ENCODE measurements around the gene MLYCD.

MLYCD gene

DNA sequence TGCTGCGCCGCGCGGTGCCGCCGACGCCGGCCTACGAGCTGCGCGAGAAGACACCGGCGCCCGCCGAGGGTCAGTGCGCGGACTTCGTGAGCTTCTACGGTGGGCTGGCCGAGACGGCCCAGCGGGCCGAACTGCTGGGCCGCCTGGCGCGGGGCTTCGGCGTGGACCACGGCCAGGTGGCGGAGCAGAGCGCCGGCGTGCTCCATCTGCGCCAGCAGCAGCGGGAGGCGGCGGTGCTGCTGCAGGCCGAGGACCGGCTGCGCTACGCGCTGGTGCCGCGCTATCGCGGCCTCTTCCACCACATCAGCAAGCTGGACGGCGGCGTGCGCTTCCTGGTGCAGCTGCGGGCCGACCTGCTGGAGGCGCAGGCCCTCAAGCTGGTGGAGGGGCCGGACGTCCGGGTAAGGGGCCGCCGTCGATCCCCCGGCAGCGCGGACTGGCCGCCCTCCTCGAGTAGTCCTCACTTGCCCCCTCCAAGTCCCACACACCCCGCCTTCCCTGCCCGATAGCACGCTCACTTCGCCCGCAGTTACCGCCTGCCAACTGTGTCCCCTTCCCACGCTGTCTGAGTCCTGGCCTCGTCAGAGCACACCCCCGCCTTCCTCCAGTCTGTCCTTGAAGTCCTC, 470 bp downstream of the MLYCD start:
- DNase-seq (ENCODE audit: low spot score) = peak; percentile 46

DNA sequence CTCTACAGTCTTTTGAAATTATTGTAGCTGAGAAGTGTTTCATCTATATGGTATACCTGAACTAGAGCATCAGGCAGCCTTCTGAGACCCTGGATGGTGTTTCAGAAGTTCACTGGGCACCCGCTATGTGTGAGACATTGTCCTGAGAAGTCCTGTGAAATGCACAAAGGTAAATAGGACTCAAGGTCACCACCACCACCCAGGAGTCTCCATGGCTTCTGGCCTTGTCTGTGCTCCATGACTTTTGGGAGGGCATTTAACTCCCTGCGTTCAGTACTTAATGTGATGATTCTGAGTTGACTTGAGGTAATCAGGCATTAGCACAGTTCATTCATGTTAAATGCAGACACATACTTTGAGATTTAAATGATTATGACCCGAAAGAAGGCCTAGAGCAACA, 1.1 kb downstream of the MLYCD start:
- no peak for DNase-seq (ENCODE audit: low spot score)

DNA sequence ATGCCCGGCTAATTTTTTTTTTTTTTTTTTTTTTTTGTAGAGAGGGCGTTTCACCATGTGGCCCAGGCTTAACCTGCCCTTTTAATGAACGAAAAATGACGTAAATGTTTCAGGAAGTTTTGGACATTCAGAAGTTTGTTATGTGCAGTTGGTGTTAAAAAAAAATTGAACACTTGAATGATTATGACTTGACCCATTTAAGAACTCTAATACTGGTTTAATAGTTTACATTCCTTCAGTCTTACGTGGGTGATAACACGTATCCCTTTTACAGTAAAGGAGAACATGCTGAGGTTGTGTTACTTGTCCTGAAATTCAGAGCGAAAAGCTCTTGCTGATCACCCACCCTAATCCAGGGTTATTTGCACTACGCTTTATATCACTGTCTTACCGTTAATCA, 1.7 kb downstream of the MLYCD start:
- no peak for DNase-seq (ENCODE audit: low spot score)

DNA sequence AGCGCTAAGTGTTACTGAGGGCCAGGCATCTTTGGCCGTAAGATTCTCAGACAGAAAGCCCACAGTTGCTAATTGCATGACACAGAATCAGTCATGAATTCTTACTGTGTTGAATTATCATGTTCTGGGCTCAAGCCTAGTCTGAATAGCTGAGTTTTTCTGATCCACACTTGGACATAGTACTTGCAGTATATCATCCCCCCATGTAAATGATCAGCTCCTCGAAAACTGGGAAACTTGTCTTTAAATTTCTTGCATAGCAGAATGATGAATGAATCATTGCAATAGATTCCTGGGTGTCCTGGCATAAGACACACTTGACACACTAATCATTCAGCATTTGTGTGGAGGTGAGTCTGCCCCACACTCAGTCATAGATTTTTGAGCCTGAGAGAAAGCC, 2.2 kb downstream of the MLYCD start:
- DNase-seq (ENCODE audit: low spot score) = no peak

DNA sequence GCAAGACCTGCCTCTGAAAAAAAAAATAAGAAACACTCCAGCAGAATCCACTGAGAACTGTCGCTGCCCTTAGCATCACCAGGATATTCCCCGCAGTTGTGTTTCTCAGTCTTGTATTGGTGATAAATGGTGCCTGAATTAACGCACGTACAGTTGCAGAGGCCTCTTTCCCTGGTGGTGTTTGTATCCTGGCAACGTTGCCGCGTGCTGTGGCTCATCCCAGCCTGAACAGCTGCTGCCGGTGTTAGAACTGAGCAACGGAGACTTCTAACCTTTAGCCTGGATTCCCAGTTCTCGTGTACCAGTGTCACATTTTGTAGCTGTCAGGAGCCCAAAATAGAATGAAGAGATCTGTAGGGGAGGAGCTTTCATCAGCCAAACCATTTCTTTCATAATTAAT, 4.8 kb downstream of the MLYCD start:
- DNase-seq (ENCODE audit: low spot score) = peak; percentile 66

DNA sequence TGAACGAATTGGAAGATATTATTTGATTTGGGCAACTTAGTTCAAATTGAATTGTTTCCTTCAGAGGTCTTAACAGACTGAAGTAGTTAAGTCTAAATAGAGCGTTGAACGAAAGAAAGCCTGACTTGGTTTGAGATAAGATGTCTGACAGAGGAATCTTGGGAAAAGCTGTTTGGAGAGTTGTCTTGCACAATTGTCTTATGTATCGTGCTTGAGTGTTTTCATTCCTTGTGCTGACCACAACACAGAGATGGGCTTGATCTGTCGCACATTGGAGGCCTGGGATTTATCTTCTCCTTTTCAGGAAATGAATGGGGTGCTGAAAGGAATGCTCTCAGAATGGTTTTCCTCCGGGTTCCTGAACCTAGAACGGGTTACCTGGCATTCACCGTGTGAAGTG, 7.8 kb downstream of the MLYCD start:
- no peak for DNase-seq (ENCODE audit: low spot score)

DNA sequence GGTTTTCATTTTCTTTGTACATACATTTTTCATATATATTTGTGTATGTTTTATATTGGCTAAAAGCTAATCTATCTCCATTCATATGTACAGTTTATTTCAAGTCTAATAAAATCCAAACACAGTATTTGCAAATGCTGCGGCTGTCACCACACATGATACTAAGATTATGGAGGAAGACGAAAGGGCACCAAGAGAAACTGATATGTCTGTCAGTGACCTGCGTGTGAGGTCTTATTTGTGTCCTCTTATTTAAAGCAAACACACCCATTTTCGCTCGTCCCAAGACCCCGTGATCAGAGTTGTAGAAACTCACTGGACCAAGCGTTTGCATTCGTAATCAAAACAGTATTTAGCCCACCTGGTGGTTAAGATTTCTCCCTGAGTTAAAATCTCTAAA, 8.2 kb downstream of the MLYCD start:
- DNase-seq (ENCODE audit: low spot score) = no peak

DNA sequence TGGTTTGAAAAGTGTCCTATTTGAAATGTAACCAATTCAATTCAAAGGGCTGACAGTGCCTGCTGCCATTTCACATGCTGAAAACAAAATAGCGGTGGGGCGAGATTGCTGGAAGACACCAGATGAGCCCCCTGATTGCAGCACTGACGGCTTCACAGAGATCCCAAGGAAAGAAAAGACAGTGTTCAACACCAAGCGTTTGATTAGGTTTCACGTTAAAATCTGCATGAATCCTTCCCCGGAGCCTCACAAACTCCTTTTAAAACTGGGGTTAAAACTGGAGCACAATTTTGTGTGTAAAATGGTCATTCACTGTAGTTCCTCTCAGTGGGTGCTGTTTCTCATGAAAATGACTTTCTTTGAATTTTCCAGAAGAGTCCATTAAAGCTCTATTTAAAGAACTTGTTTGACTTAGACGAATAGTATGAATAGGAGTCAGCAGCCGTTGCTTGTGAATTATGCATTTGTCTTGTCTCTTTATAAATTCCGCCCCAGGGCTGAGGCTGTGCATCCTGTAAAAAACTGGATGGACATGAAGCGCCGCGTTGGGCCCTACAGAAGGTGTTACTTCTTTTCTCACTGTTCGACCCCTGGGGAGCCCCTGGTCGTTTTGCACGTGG, 8.8 kb downstream of the MLYCD start:
- DNase-seq (ENCODE audit: low spot score) = no peak

DNA sequence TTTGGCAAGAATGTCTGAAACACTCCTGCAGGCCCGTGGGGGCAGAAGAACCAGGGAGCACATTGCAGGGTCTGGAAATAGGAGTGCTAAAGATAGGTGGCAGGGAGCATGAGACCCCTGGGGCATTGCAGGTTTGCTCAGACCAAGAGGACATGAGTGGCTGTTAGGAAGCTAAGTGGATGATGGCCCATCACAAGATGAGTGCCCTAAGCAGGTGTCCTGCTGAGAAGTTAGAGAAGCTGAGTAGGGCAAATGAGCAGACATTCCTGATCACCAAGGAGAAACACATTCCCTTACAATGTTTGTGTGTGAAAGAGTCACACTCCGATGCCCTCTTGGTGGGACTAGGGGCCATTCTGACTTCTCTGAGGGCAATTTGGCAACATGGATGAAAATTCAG, 9.9 kb downstream of the MLYCD start:
- no peak for DNase-seq (ENCODE audit: low spot score)

DNA sequence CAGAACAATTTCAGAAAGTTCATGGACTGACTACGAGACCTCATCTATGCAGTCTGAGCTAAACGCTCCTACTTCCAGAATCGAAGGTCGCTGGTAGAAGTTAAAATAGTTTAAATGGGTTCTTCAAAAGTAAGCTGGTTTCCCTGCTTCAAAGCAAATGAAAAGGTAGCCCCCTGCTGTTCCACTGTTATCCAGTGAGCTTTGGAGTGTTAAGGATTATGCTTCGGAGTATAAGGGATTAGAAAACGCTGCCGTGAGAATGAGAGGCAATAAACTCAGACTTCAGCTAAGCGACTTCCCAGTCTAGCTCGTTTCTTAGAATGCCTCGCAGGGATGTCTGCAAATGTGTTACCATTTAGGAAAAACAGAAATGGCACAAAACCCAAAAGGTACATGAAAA, 12.4 kb downstream of the MLYCD start:
- no peak for DNase-seq (ENCODE audit: low spot score)

DNA sequence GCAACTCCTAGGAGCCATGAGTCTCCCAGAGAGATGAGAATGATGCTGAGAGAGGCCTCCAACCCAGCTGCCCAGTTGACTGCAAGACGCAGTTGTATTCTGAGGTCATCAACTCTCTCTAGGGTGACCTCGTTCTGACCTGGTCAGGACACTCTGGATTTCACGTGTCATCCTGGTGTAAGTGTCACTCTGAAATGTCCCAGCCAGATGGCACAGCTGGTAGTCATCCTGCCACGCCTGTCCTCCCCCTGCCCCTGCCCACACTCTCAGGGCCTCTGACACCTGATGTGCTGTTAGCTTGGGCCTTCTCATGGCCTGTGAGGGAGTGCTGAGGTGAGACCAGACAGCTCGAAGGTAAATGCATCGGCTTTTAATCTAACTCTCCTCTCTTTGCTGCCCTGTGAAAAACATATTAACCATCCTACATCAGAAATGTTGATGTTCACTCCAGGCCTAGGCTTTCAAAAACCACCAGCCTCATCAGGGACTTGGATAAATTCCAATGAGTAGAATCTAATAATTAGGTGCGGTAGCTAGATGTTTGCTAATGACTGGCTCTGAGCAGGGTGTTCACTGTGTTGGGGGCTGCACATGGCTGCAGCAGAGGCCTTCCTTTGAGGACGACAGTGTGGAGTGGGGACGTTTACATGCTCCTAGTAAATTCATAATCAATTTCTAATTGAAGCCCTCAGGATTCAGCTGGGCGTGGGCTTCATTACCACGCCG, 13.8 kb downstream of the MLYCD start:
- no peak for DNase-seq (ENCODE audit: low spot score)

DNA sequence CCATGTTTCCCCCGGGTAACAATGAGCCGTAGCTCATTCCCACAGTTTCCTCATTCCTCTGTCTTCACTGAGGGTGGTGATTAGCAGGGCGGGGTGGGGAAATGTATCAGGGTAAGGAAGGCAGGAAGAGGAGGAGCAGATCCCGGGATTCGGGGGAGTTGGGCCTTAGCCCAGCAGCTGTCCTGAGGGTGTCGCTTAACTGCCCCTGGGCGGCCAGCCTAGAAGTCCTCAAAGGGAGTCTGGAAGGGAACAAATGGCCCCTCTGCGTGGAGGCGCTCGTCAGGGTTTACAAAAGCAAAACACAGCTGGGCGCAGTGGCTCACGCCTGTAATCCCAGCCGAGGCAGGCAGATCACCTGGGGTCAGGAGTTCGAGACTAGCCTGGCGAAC, 14.3 kb downstream of the MLYCD start:
- no peak for DNase-seq (ENCODE audit: low spot score)

DNA sequence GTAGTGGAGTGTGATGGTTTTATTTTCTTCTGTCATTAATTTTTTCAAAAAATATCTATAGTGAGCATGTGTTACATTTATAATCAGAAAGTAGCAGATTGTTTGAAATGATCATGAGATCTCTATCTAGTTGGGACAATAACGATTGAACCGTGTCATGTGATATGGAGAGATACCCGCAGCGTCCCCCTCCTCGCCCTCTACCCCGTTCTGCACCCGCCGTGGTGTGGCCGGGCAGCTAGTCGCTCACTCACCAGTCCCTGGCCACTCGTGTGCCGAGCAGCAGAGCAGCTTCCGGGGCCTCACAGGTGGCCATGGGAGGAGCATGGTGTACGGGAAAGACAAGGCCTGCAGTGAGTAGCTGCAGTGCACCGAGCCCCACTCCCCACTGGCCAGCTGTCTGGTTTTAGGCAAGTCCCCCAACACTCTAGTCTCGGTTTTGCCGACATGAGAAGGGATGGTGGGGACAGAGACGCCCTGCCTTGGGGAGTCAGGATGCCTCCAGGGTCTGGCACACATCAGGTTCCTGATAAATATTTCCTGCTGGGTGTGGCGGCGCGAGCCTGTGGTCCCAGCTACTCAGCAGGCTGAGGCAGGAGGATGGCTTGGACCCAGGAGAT, 15.3 kb downstream of the MLYCD start:
- no peak for DNase-seq (ENCODE audit: low spot score)

DNA sequence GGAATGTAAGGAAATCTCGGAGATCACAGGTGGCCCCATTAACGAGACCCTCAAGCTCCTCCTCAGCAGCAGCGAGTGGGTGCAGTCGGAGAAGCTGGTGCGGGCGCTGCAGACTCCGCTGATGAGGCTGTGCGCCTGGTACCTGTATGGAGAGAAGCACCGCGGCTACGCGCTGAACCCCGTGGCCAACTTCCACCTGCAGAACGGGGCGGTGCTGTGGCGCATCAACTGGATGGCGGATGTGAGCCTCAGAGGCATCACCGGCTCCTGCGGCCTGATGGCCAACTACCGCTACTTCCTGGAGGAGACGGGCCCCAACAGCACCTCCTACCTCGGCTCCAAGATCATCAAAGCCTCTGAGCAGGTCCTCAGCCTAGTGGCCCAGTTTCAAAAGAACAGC, 16.2 kb downstream of the MLYCD start:
- DNase-seq (ENCODE audit: low spot score) = no peak

DNA sequence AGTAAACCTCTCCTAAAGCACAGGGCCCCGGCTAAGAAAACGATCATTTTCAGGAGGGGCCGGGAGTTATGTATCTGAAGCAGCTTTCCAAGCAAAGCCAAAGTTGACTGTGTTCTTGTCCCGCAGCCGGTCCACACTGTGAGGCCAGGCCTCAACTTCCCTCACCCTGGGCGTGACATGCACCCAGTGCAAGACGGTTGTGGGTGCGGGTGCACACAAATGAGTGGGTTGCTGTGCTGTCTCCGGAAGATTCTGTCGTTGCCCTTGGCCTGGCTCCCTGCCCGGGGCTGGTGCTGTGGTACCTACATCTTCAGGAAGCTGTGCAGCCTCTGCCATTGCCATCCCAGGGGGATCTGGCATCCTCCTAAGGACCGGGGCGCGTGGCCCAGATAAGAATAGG, 16.6 kb downstream of the MLYCD start:
- DNase-seq (ENCODE audit: low spot score) = no peak

DNA sequence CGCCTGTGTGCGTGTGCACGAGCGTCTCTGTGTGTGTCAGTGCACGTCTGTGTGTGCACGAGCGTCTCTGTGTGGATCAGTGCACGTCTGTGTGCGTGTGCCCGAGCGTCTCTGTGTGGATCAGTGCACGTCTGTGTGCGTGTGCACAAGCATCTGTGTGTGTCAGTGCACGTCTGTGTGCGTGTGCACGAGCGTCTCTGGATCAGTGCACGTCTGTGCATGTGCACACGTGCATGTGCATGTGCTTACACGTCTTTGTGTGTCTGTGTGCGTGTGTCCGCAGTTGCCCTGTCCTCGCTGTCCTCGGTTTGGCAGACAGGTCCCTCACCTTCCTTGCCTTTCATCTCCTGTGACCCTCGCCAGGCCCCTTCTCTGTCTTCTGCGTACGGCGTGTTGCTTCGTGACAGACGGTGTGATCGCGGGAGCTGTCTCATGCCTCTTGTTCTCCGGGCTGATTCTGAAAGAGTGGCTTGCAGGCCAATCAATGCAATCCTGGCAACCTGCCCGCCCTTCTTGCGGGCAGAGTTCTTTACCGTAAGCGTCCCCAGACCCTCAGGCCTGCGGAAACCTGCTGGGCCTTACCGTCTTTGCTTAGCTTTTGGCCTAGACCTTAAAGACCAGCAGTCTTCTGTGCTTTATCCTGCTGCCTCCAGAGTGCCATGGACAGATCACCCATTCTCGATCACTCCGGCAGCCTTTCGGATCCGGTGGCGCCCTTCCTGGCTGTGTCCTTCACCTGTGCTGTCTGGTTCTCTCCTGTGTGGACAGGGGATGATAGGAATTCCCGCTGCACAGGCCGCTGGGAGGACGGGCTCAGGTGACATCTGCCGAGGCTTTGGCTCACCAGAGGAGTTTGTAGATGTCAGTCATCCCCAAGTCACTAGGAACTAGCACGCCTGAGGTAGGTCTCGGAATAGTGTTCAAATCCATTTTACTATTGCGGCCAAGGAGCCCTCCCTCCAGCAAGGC, 18.5 kb downstream of the MLYCD start:
- DNase-seq (ENCODE audit: low spot score) = no peak

DNA sequence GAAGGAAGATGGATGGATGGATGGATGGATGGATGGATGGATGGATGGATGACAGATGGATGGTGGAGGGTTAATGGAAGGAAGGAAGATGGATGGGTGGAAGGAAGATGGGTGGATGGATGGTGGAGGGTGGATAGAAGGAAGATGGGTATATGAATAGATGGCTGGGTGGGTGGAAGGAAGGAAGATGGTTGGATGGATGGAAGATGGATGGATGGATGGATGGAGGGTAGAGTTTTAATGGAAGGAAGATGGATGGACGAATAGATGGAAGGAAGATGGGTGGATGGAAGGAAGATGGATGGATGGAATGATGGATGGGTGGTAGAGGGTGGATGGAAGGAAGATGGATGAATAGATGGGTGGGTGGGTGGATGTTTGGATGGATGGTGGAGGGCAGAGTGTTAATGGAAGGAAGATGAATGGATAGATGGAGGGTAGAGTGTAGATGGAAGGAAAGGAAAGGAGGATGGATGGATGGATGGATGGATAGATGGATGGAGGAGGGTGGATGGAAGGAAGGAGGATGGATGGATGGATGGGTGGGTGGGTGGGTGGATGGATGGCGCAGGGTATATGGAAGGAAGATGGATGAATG, 22.1 kb downstream of the MLYCD start:
- no peak for DNase-seq (ENCODE audit: low spot score)

DNA sequence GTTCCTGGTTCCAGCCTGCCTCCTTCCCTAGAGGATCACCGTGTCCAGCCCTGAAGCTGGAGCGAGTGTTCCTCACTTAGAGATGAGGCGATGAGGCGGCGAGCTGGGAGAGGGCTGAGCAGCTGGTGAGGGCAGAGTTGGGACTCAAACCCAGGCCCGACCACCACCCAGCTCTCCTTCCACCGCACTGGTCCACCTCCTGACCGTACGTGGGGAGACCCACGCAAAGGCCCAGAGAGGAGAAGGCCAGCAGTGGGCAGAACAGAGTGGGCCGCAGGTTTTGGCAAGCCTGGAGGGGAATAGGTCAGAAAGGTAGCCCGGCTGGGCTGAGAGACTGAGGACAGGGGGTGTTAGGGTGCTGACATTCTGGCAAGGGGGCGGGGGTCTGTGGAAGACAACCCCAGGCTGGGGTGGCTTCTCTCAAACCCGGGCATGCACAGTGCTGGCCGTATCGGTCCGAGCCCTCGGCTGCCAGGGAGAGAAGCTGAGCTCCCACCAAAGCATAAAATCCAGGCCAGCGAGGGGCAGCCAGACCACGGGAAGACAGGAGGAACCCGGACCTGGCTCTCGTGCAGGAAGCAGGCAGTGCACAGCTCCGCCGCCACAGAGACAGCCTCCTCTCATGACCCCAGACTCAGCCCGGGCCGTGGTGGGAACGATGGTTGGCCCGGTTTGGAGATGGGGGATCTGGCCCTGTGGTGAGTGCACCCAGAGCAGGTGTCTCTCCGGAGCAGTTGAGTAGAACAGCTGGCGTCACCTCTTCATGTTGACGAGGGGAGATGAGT, 24.9 kb downstream of the MLYCD start:
- no peak for DNase-seq (ENCODE audit: low spot score)

DNA sequence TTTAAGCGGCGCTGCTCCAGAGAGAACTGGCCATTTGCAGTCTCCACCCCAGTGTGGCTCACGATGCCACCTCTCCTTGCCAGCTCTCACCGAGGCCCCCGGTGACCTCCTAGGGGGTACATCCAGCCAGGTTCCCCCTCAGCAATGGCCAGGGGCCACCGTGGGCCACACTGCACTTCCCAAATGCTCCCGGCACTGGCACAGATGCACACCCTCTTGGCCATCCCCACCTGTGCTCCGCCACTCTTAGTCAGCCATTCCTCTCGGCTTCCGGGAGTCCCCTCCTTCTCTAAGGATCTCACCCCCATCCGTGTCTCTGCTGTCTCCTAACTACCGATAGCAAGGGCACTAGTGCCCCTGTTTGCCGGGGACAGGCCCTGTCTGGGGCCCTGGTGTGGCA, 25.8 kb downstream of the MLYCD start:
- no peak for DNase-seq (ENCODE audit: low spot score)

DNA sequence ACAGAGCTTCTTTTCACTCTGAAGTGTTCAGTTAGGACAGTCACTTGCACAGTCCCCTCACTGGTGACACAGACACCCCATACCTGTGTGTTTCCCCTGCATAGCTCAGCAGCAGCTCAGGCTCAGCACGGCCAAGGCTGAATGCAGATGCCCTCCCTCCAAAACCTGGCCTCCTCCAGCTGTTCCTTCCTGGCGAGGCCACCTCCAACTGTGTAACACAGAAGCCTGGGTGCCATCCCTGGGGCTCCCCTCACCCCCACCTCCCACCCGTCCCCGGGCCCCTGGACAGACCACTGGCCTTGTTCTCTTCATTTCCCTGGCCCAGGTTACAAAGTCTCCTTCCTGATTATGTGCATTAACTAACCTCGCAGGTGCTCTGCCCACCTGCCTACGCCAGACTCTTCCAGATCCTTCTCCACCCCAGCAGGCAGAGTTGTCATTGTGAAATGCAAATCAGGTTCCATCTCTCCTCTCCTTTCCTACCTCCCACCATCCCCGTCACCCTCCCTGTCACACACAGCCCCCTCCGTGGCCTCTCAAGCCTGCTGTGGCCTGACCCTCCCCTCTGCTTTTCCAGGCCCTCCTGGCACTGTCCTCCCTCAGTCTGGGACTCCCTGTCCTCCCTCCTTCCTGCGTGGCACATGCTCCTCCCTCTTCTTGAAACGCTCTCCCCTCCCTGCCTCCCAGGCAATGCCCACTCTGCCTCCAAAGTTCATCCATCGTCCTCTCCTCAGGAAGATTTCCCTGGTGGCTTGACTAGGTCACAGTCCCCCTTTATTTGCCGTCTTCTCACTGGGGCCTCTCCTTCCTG, 26.4 kb downstream of the MLYCD start:
- DNase-seq (ENCODE audit: low spot score) = no peak

Measured in Ammon's horn (tissue), 1 donor.